GM19351 (cell line): ENCODE data around the gene PSMG4.

ENCODE experiments used
- ATAC-seq: cut with Tn5 transposase; IDR thresholded peaks from one replicate; pipeline ENCODE4 v1.9.1; 2021; ENCODE audit warnings: mild to moderate bottlenecking, moderate library complexity; ENCODE audit not compliant: unreplicated experiment

The PSMG4 gene, protein sequence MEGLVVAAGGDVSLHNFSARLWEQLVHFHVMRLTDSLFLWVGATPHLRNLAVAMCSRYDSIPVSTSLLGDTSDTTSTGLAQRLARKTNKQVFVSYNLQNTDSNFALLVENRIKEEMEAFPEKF

DNA sequence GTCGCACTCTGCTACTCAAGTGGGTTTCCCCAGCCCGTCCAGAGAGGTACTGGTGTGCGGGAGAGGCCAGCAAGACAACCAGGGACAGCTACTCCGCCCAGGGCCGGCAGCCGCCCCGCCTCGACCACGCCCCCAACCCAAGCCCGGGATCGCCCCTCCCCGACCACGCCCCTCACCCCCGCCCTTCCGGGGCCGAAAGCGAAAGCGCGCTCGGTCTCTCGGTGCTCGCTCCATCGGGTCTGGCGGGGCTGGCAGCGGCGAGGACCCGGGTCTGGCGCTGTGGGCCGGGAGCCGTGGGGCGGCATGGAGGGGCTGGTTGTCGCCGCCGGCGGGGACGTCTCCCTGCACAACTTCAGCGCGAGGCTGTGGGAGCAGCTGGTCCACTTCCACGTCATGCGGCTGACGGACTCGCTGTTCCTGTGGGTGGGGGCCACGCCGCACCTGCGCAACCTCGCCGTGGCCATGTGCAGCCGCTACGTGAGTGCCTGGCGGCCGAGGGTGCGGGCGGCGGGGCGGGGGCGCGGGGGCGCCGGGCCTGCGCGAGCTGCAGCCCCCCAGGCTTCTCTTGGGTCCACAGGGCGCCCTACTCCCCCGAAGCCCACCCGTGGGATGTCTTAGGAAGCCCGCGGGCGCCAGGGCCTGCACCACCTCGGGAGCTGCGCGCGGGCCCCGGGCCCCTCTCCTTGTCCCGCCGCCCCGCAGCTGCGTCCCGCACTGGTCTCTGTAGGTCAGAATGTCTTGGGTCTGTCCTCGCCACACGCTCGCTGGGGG is at the start of gene PSMG4:
Gene PSMG4 (plus strand): TSS at position 228 of the 771 bp plus-strand sequence. CDS start 76 bp downstream, at position 304.
- ATAC-seq, result peak; percentile 74

DNA sequence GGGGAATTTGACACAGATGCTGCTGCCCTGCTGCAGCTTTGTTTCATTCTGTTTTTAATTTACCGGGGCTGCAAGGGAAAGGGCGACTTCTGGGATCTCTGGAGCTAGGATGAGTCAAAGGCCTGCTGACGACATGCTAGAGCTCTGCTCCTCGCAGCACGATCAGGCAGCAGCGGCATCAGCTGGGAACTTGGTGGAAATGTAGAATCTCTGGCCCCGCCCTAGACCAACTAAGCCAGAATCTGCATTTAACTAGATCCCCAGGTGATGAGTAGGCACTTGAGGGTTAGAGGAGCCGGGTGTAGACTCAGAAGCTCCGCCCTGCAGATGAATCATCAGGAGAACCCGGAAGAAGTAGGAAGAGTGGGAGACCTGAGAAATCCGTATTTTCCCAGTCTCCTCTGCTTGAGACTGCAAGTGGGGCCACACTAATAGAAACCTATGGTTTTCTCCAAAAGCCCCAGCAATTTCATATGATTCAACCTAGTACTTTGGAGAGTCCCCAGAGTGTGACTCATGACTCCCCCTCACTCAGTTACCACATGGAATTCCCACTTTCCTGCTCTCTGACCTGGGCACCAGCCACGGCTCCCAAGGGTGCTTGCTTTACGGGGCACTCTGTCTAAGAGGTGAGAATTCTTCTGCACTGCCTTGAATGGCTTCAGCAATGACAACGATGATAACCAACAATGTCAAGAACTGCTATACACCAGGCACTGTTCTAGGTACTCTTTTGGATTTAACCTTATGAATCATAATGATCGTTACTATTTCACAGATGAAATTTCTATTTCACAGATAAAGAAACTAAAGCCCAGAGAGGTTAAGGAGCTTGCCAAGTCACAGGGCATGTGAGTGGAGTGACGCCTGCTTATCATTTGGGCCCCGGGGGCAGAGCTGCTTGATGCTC is 49.4 kb upstream of the PSMG4 start:
- peak; percentile 48 for ATAC-seq

DNA sequence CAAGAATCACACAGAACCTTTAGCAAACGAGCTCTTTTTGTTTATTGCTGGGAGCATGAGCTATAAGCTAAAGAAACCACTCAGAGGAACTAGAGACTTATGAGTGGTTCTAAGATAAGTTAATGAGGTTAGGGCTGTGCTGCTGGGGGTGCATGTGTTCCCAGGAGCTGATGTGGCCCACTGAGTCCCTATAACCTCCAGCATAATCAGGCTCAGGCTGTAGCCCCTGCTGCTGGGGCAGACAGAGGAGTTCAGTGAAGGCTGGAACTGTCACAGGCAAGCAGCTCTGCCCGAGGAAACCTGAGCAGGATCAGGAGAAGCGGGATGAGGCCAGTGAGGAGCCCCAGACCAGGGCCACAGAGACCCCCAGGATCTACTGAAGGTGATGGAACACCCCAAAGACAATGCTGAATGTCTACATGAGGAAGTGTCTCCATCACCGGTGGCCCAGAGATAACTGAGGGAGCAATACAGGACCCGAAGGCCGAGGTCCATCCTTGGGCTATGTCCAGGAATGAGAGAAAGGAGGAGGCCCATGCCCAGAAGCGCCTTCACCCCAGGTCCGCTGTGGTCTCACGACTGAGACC is 48.6 kb upstream of the PSMG4 start:
- ATAC-seq, result peak; percentile 6

DNA sequence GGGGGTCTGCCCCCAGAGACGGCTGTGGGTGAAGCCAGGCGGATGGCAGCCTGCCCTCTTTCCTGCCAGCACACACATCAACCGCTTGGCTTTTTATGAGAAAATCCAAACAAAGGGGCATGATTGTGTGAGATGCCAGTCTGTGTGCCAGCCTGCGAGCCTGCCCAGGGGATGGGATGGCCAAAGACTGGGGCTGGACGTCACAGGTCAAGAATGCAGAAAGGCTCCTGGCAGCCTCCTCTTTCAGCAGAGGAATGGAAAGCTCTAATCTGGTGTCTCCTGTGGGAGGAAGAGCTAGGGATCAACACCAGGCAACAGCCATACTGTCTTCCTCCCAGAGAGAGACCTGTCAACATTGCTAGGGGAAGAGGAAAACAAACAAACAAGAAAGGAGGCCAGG is 47.1 kb upstream of the PSMG4 start:
- ATAC-seq, result no peak

DNA sequence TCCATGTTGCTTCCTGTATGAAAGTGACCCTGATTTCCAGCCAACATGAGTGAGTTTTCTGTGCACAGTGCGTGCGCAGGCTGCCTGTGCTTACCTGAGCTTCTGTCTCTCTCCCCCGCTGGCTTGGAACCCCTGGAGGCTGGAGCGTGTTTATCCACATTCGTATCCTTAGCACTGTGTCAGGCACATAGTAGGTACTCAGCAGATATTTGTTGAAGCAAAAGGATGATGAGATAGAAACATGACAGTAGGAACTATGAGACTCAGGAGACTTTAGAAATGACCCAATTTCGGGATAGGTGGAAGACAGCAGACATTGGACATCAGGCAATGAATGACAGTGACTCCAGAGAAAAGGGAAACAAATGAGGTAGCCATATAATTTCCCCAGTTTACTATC is 46.5 kb upstream of the PSMG4 start:
- ATAC-seq, result no peak

DNA sequence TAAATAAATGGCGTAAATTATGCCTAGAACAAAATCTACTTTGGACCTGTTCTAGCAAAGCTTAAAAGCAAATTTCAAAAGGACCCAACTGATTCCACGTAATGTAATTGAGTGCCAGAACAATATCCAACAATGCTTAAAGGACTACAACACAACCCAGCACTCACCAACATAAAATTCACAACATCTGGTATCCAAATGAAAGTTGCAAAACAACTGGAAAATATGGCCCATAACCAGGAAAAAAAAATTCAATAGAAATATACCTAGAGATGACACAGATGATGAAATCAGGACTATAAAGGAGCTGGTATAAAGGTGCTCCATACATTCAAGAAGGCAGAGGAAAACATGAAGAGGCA is 45.4 kb upstream of the PSMG4 start:
- ATAC-seq, result no peak

DNA sequence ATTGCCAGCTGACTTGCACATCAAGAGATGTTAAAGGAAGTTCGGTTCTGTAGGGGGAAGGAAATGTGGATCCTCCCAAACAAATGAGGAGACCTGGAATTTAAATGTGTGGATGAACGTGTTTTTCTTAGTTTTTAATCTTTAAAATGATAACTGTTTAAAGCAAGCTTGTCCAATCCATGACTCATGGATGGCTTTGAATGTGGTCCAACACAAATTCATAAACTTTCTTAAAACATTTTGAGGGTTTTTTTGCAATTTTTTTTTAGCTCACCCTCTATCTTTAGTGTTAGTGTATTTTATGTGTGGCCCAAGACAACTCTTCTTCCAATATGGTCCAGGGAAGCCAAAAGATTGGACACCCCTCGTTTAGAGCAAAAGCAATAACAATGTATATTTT is 43.8 kb upstream of the PSMG4 start:
- no peak for ATAC-seq

DNA sequence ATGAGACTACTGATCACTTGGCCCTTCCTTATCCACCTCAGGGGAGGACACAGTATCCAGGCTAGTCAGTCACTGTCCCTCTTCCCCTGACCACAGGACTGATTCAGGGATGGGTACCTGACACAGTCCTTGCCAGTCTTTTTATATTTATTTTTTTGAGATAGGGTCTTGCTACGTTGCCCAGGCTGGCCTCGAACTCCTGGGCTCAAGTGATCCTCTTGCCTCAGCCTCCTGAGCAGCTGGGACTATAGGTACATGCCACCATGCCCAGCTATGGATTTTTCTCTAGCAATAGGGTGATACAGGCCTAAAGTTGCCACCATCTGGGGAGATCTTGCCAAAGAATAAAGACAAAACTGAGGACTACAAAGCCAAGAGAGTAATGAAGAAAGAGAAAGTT is 41.5 kb upstream of the PSMG4 start:
- ATAC-seq, result no peak

DNA sequence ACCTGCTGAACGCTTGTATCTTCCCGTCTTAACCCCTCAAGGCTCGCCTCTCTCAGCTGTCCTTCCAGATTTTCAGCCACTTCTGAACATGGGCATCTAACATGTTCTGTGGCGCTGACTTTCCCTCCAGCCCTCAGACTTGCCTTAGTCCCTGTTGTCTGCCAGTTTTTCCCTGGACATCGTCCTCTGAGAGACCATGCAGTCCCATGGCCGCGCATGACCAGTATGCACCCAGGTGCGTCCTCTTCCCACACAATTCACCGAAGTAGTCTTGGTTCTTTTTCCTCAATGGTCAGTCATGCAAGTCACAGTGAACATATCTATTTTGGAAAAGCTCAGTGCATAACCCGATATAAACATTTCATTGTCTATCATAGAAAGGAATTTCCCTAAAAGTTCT is 40.5 kb upstream of the PSMG4 start:
- ATAC-seq, result no peak

DNA sequence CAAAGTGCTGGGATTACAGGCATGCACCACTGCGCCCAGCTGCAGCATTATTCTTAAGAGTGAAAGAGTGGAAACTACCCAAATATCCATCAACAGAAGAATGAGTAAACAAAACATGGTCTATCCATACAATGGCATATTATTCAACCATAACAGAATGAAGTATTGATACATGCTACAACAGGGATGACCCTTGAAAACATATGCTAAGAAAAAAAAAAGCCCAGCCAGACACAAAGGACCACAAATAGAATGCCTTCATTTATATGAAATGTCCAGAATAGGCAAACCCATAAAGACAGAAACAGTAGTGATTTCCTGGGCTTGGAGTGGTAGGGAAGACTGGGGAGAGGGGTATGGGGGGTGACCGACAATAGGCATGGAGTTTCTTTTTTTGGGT is 38.4 kb upstream of the PSMG4 start:
- ATAC-seq, result no peak

DNA sequence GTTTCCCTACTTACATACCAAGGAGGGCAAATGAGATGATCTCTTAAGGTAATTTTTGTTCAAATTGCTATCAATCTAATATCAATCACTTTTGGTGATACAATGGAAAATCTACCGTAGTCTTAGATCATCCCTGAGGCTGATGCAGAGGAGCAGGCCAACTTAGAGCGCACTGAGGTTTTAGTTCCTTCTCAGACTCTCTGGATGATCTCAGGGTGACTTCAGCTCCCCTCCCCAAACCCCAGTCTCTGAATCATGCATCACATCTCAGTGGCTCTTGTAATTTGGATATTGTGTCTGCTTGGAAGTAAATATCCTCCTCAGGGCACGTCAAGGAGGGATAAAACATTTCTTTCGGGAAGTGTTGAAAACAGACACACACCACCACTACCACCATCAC is 37.2 kb upstream of the PSMG4 start:
- no peak for ATAC-seq

DNA sequence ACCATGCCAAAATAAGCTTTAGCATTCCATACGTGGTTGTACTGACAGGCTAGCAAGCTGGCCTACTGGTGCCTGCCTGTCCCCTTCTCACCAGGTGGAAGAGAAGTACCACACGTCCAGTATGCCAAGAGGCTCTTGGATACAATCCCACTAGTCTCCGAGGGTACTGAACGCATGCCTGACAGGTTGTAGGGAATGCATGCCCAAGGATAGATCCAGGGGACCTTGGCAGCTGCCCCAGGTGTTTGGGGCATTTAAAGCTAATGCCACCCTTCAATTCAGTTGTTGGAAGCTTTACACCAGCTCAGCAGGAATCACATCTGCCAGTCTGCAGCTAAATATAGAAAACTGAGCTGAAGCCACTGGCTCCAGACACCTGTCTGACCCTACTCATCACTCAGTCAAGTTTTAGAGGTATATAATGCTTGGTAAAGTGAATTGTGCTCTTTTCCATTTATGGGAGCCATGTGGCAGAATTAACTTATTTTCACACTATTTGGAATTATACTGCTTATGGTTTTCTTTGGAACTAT is 36.2 kb upstream of the PSMG4 start:
- no peak for ATAC-seq

DNA sequence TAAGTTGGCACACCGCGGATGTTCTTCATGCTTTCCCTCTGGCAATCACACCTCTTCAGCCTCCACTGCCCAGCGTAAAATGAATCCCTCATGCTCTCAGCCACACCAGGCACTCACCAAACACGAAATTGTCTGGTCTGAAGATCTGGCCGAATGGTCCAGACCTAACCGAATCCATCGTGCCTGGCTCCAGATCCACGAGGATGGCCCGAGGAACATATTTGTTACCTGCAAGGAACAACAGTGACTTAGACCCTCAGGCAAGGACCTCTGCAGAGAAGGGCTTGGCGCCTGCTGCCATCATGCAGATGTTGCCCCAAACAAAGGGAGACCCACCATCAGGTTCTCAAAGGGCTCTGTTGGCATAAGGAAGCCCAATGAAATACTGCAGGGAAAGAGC is 32.7 kb upstream of the PSMG4 start:
- no peak for ATAC-seq

DNA sequence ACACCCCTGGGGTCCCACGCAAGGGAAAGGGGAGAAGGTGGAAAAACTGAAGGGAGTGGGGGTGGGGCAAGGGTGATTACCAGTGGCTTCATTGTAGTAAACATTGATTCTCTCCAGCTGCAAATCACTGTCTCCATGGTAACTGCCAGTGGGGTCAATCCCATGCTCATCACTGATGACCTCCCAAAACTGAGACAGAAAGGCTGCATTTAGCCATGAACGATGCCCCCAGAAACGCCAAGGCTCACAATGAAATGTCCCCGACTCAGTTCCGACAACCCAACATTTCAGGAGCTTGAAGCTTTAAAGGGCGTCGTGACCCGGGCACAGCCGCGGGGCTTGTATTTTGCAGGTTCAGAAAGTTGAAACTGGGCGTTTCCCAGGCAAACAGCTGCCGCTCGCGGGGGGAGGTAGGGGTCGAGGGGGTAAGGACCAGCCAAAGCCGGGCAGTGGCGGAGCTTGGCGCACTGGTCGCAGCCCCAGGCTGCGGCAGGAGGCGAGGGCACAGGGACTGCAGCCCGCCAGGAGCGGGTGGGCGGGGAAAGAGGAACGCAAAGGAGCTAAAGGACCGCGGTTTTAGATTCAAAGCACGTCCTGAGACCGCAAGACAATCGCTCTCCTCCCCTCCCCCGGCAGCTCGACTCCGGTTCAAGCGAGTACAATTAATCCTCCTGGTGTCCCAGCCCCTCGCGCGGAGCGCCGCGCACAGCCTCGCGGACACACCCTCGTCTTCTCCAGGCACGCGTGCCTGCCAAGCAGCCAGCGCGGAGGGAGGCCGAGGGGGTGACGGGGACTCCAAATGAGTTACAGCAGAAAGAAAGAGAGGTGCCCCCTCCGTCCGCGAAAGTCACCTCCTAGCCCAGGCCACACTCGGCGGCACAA is 32.0 kb upstream of the PSMG4 start:
- ATAC-seq, result no peak

DNA sequence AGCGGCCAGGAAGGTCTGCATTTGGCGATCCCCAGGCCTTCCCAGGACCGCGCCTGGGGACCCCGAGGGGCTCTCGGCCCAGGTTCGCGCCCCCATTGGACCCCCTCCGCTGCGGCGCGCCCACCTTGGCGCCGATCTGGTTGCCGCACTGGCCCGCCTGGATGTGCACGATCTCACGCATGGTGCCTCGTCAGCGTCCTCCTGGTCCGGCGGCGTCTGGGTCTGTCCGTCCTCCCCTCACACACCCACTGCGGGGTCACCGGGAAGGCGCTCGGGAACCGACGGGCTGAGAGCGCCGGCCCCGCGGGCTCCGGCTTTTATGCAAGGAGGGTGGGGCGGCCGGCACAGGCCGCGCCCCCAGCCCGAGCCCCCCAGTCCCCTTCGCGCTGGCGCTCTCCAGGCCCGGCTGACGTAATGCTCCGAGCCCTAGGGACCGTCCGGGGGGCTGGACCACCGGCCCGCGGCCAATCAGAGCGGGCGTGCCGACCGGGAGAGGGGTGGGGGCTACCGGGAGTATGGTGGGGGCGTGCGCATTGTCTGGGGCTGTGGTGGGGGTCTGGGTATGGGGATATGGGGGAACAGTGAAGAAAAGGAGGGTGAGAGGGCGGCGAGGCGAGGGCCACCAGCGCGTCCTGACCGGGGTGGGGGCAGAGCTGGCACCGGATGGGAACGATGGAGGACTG is 31.2 kb upstream of the PSMG4 start, which contains the start of gene TUBB2B:
Gene TUBB2B (minus strand): TSS at position 291 of the 683 bp plus-strand sequence. CDS start 110 bp downstream, at position 181.
- ATAC-seq, result no peak

DNA sequence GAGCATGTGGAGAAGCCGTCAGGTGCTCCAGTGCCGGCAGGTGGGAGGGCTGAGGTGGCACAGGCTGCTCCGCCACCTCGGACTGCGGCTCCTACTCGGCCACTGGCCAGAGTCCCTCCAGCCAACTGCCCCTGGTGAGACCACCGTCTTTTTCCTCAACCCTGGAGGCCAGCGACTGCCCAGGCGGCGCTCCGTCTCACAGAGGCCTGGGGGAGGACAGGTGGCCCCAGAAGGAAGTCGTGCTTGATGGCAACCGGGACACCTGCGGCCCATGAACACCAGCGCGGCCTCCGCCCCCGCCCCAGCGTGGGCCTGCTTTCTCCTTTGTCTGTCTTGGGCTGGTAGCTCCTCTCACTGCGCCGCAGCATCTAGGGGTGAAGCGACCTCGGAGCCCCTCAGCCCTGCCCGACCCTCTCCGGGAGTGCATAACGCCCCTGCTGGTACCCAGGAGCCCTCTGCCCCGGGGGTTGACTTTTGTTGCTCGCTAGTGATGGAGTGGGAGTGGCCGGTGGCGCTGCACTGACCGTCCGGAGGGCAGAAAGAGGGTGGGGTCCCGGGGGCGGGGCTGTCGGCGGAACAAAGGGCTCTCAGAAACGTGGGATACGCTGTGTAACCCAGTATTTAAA is 30.6 kb upstream of the PSMG4 start:
- no peak for ATAC-seq

DNA sequence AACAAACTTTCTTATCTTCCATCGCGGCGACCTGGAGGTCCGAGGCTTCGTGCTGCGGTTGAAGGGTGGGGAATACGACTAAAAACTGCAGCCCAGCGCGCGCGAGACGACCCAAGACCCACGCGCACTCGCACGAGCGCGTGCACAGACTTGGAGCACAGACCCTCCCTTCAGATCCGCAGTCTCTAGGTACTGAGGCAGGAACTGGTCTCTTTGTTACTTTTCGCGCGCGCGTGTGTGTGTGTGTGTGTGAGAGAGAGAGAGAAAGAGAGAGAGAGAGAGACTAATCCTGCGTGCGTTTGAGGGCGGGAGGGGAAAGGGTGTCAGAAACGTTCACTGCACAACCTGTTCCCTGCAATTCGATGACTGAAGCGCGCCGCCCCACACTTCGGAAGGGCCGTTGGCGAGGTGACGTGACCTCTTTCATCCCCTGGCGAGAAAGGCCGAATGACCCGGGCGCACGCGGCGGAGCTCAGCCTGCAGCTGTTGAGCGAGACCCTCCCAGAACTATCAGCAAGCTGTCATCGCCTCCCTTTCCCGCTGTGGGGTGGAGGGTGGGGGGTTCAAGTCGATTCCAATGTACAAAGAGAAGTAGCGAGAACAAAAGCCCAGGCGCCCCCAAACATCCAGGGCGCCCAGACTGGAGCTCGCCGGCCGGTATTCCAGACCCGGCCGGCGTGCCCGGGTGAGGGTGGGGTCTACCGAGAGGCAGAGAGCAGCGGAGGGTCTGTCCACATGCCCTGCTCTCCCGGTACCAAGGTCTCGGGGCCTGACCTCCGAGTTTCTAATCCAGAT is 29.8 kb upstream of the PSMG4 start:
- no peak for ATAC-seq

DNA sequence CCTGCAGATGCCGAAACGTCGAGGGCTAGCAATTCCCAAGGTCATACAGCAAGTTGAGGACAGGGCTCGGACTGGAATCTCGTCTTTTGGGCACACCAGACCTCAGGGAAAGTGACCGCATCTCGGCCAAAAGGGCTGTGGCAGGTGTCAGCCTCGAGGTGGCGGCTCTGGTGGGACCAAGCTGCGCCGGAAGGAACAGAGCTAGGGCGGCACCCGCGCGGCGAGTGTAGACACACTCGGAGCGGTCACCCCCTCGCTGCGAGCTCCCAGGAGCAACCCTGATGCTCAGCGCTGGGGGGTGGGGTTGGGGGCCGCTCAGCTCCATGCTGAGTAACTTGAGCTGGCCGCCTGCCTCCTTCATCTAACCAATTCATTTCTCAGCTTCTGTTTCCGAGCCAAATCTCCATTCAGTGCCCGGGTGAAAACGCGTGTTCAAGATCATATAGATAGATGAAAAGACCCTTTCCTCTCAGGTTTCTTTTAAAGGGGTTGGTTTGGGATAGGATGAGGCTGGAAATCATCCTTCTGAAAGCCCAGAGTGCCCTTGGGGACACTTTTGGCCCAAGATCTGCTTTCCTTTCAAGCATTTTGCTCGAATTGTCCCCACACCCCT is 29.1 kb upstream of the PSMG4 start:
- no peak for ATAC-seq
